ENCODE data around the gene ANOS1. TPM values are rescaled to one million over a fixed set of nuclear protein-coding genes. Genes with fewer than 3 reads are reported as not detected.

ANOS1 gene
- total and polyA plus RNA-seq, 4 donors, result 6.0 to 44.2 (median 22.2) TPM

DNA sequence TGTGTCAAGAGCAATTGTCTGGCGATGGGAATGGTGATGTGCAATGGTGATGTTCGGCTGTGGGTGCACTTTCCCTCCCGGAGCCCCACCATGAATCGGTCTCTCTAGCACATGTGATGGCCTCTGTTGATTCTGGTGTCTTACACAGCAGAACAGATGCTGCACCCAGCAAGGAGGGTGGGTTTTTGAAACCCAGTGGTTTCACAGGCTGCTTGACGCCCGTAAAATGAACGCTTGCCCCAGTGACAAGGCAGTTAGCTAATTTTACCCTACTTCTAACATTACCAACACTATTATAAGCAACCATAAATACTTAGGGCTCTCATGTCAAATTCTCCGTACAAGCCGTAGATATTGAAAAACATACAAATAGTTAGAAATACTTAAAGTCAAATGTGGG, 5.9 kb upstream of the ANOS1 start:
- H3K36me3 ChIP-seq (ENCODE audit: control insufficient read depth in 4 of 4, insufficient read depth in 4 of 4, low read length in 4 of 4), result no peaks in the 10 kb centered on the region
- no peak for DNase-seq
- no peak overlapping the region for H3K9ac ChIP-seq (ENCODE audit: insufficient read depth in 1 of 2, low read length in 2 of 2)
- WGBS, 2 donors, result 87 to 88% methylated on average over 9 of the region's 9 CpGs
- no peak overlapping the region for H3K27ac ChIP-seq (ENCODE audit: low read depth in 1 of 2, low read length in 1 of 2)
- H3K4me1 ChIP-seq (ENCODE audit: control insufficient read depth in 5 of 5, insufficient read depth in 5 of 5, low read length in 5 of 5), result no peaks in the 10 kb centered on the region
- no peak for TF ChIP-seq CTCF (IDR thresholded peaks at IDR 0.05; ENCODE audit: control extremely low read depth, extremely low read depth)
- no peak overlapping the region for H3K4me3 ChIP-seq
- H3K27me3 ChIP-seq (ENCODE audit: control insufficient read depth in 3 of 3, insufficient read depth in 3 of 3, low read length in 2 of 3), result peaks cover 0 to 37% (median 19%) of the 10 kb centered on the region in 3 donors
- no peak for ATAC-seq (ENCODE audit: insufficient read depth, low FRiP score)
- no peaks in the 10 kb centered on the region for H3K9me3 ChIP-seq (ENCODE audit: control insufficient read depth in 4 of 4, insufficient read depth in 3 of 4, low read length in 3 of 4)

- Histone ChIP-seq H3K27me3 (ENCODE audit: control insufficient read depth in 3 of 3, insufficient read depth in 3 of 3, low read length in 2 of 3) (peaks cover 0 to 65% (median 46%) of the 10 kb centered on the region in 3 donors), H3K27ac (ENCODE audit: low read depth in 1 of 2, low read length in 1 of 2) (peak overlapping the region in 1 of 2 donors; percentile 26), H3K4me3 (peak overlapping the region; percentile 40), H3K36me3 (ENCODE audit: control insufficient read depth in 4 of 4, insufficient read depth in 4 of 4, low read length in 4 of 4) (no peaks in the 10 kb centered on the region), H3K4me1 (ENCODE audit: control insufficient read depth in 5 of 5, insufficient read depth in 5 of 5, low read length in 5 of 5) (peaks cover 0 to 4% (median 0%) of the 10 kb centered on the region in 5 donors), H3K9ac (ENCODE audit: insufficient read depth in 1 of 2, low read length in 2 of 2) (no peak overlapping the region), H3K9me3 (ENCODE audit: control insufficient read depth in 4 of 4, insufficient read depth in 3 of 4, low read length in 3 of 4) (peaks cover 0 to 4% (median 0%) of the 10 kb centered on the region in 4 donors)
- TF ChIP-seq CTCF (IDR thresholded peaks at IDR 0.05; ENCODE audit: control extremely low read depth, extremely low read depth), result no peak
- no peak for ATAC-seq (ENCODE audit: insufficient read depth, low FRiP score)
- WGBS, 2 donors, result 2 to 3% methylated on average over 38 to 69 of the region's 69 CpGs
- DNase-seq, result peak in 1 of 3 donors; percentile 17
These were observed 952 bp downstream of the ANOS1 start for GRCh38 chrX:8730812-8731558.

DNA sequence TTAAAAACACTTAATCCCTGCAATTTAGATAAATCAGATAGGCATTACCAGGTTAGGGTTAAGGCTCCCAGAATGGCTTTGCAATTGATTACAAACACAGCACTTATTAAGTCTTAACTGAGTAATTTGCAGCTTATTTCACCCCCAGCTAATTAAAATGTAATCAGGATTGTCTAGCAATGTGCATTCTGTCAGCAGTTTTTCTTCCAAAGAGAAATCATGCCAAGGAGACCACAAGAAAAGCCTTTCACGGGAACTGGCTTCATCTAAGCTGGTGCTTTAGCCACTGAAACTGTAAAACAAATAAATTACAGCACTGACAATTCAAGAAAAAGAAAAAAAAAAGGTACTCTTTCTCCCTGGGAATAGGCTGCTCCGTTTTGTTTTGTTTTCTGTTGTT, 2.1 kb downstream of the ANOS1 start:
- no peak for TF ChIP-seq CTCF (IDR thresholded peaks at IDR 0.05; ENCODE audit: control extremely low read depth, extremely low read depth)
- Histone ChIP-seq H3K27me3 (ENCODE audit: control insufficient read depth in 3 of 3, insufficient read depth in 3 of 3, low read length in 2 of 3) (peaks cover 0 to 57% (median 50%) of the 10 kb centered on the region in 3 donors), H3K4me3 (no peak overlapping the region), H3K4me1 (ENCODE audit: control insufficient read depth in 5 of 5, insufficient read depth in 5 of 5, low read length in 5 of 5) (peaks cover 0 to 4% (median 0%) of the 10 kb centered on the region in 5 donors), H3K9me3 (ENCODE audit: control insufficient read depth in 4 of 4, insufficient read depth in 3 of 4, low read length in 3 of 4) (peaks cover 0 to 4% (median 0%) of the 10 kb centered on the region in 4 donors), H3K36me3 (ENCODE audit: control insufficient read depth in 4 of 4, insufficient read depth in 4 of 4, low read length in 4 of 4) (no peaks in the 10 kb centered on the region), H3K27ac (ENCODE audit: low read depth in 1 of 2, low read length in 1 of 2) (no peak overlapping the region), H3K9ac (ENCODE audit: insufficient read depth in 1 of 2, low read length in 2 of 2) (no peak overlapping the region)
- ATAC-seq (ENCODE audit: insufficient read depth, low FRiP score) (no peak), DNase-seq (peak in 1 of 3 donors; percentile 48)
- 12 to 15% methylated on average over 2 of the region's 2 CpGs for WGBS, 2 donors

Data from lung (tissue), 12 donors.